Gastroesophageal sphincter (tissue), 4 donors: ENCODE measurements around the gene FOXP4. TPM values are rescaled to one million over a fixed set of nuclear protein-coding genes. Genes with fewer than 3 reads are reported as not detected.

Source experiments
- ATAC-seq: fragments of 150-250 bp; one replicate; pipeline ENCODE4 v1.9.1; 2016; ENCODE audit warnings: mild to moderate bottlenecking, moderate library complexity
- H3K27ac ChIP-seq, 4 donors: fragments of 200-600 bp; sonication (generic) in 3 of 4; 1 replicate in 3 of 4; 2 replicates in 1 of 4; pipeline ENCODE4 v1.5.1; 2016 to 2019
- H3K27me3 ChIP-seq: fragments of 200-600 bp; sonication (generic); one replicate; pipeline ENCODE4 v1.5.1; 2019
- H3K36me3 ChIP-seq, 2 donors: fragments of 200-600 bp; sonication (generic); one replicate each; pipeline ENCODE4 v1.5.1; 2019; ENCODE audit warnings: control low read depth in 1 of 2
- H3K4me1 ChIP-seq, 3 donors: fragments of 200-600 bp; sonication (generic); 1 replicate in 2 of 3; 2 replicates in 1 of 3; pipeline ENCODE4 v1.5.1; 2016 to 2019; ENCODE audit warnings: control low read depth in 2 of 3
- H3K4me3 ChIP-seq, 2 donors: fragments of 200-600 bp; sonication (generic); one replicate each; pipeline ENCODE4 v1.5.1; 2019; ENCODE audit warnings: mild to moderate bottlenecking in 1 of 2, moderate library complexity in 1 of 2
- H3K9me3 ChIP-seq, 3 donors: fragments of 200-600 bp; sonication (generic); one replicate each; pipeline ENCODE4 v1.5.1; 2017 to 2019; ENCODE audit warnings: control low read depth in 2 of 3
- EP300 ChIP-seq: sonication (generic); formaldehyde crosslinking; IDR thresholded peaks from one replicate; pipeline ENCODE4 v1.6.1; 2017; ENCODE audit warnings: antibody characterized with exemption, mild to moderate bottlenecking
- POLR2A ChIP-seq, 2 donors: fragments of 450-650 bp; IDR thresholded peaks; one replicate each; pipeline ENCODE4 v1.6.1; 2017; ENCODE audit warnings: antibody characterized with exemption in 2 of 2, mild to moderate bottlenecking in 2 of 2, moderate library complexity in 1 of 2
- POLR2AphosphoS5 ChIP-seq: sonication (generic); formaldehyde crosslinking; IDR thresholded peaks from one replicate; pipeline ENCODE4 v1.6.1; 2017; ENCODE audit warnings: antibody characterized with exemption
- WGBS, 2 donors: methylation state at CpG; one replicate each; pipeline ENCODE4 v1.1.5; 2018; ENCODE audit warnings: low coverage in 1 of 2; 5-methylcytosine and 5-hydroxymethylcytosine counted together
- total RNA-seq, 4 donors: library from RNA; depleted of rRNA; stranded (reverse); fragments of >200 nt; gene quantifications; one replicate each; pipeline ENCODE4 v1.1.0, GENCODE V29; 2016
- TF ChIP-seq, protein P1 (sequence below), 4 experiments: fragments of 200-600 bp in 2 of 4; fragments of 450-650 bp in 2 of 4; sonication (generic) in 1 of 4; IDR thresholded peaks; one replicate each; pipeline ENCODE4 v1.5.1; 2017 to 2019; ENCODE audit warnings: antibody characterized with exemption in 4 of 4, mild to moderate bottlenecking in 2 of 4, moderate library complexity in 2 of 4

FOXP4 gene
- total RNA-seq, 4 donors from 2014 or later: 8.2 to 25.8 (median 11.7) TPM

DNA sequence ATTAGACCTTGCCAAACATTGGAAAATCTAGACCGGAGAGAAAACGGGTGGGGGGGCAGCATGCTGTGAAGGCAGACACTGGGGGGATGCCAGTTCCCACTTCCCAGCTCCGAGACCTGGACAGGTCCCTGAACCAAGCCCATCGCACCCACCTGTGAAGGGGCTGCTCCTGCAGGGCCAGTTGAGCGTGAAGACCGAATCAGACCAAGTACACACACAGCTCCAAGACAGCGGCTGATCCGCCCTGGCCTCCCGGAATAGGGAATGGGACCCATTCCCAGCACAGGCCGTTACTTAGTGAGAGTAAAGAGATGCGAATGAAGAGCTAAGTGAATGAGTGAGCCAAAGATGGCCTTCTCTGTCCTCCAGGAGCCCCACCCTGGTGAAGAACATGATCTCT, 50.6 kb downstream of the FOXP4 start:
- H3K27me3 ChIP-seq: no peaks in the 10 kb centered on the region
- WGBS, 2 donors: no CpG with 5 or more reads among the region's 11 CpGs
- TF ChIP-seq, protein P1, sequence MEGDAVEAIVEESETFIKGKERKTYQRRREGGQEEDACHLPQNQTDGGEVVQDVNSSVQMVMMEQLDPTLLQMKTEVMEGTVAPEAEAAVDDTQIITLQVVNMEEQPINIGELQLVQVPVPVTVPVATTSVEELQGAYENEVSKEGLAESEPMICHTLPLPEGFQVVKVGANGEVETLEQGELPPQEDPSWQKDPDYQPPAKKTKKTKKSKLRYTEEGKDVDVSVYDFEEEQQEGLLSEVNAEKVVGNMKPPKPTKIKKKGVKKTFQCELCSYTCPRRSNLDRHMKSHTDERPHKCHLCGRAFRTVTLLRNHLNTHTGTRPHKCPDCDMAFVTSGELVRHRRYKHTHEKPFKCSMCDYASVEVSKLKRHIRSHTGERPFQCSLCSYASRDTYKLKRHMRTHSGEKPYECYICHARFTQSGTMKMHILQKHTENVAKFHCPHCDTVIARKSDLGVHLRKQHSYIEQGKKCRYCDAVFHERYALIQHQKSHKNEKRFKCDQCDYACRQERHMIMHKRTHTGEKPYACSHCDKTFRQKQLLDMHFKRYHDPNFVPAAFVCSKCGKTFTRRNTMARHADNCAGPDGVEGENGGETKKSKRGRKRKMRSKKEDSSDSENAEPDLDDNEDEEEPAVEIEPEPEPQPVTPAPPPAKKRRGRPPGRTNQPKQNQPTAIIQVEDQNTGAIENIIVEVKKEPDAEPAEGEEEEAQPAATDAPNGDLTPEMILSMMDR (IDR thresholded peaks at IDR 0.05): no peak
- TF ChIP-seq POLR2A (IDR thresholded peaks at IDR 0.05) (no peak), EP300 (no peak), POLR2AphosphoS5 (no peak)
- no peaks in the 10 kb centered on the region for H3K9me3 ChIP-seq
- no peaks in the 10 kb centered on the region for H3K4me1 ChIP-seq
- H3K36me3 ChIP-seq: peaks cover 0 to 74% of the 10 kb centered on the region in 2 donors
- no peak overlapping the region for H3K27ac ChIP-seq
- H3K4me3 ChIP-seq: no peak overlapping the region
- no peak for ATAC-seq

DNA sequence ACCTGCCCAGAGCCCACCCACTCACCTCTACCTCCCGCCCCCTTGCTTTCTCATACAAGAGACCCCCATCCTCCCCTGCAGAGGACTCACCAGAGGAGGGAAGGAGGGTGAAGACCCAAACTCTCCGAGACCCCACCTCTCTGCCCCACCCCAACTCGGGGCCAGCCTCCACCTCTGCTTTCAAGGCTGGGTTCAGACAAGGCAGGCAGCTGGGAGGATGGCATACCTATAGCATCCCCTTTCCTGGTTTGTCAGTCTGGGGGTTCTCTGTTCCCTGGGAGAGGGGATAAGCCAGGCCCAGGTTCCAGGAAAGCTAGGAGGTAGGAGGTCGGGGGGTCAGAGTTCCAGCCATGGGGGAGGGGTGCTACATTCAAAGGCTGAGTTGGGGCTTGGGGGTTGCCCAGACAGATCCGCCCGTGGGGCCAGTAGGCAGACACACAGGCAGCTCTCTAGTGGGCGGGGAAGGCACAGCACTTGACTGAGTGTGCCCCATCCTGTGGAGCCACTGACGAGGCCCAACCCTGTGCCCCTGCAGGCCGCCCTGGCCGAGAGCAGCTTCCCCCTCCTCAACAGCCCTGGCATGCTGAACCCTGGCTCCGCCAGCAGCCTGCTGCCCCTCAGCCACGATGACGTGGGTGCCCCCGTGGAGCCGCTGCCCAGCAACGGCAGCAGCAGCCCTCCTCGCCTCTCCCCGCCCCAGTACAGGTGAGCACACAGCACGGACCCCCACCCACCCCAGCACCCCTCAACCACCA, 51.2 kb downstream of the FOXP4 start:
- H3K27ac ChIP-seq: no peak overlapping the region
- H3K4me3 ChIP-seq: no peak overlapping the region
- no peak for TF ChIP-seq EP300
- TF ChIP-seq, protein P1 (IDR thresholded peaks at IDR 0.05): no peak
- no peak for TF ChIP-seq POLR2A (IDR thresholded peaks at IDR 0.05)
- no peak for TF ChIP-seq POLR2AphosphoS5
- H3K9me3 ChIP-seq: no peaks in the 10 kb centered on the region
- peaks cover 0 to 74% of the 10 kb centered on the region in 2 donors for H3K36me3 ChIP-seq
- peaks cover 0 to 6% (median 0%) of the 10 kb centered on the region in 3 donors for H3K4me1 ChIP-seq
- WGBS, 2 donors: 86% methylated on average over 5 of the region's 19 CpGs; no CpG with 5 or more reads in 1 of the 2 donors
- no peaks in the 10 kb centered on the region for H3K27me3 ChIP-seq
- no peak for ATAC-seq

DNA sequence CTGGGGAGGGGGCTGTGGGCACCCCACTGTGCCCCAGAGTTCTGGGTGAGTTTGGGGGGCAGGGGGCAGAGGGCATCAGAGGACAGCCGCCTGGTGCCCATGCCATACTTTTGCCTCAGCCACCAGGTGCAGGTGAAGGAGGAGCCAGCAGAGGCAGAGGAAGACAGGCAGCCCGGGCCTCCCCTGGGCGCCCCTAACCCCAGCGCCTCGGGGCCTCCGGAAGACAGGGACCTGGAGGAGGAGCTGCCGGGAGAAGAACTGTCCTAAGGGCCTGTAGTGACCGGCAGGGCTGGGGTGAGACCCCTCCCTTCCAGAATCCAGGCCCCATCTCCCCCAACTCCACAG, 52.5 kb downstream of the FOXP4 start:
- no CpG with 5 or more reads among the region's 8 CpGs for WGBS, 2 donors
- peaks cover 0 to 18% (median 5%) of the 10 kb centered on the region in 3 donors for H3K4me1 ChIP-seq
- no peaks in the 10 kb centered on the region for H3K27me3 ChIP-seq
- no peak overlapping the region for H3K27ac ChIP-seq
- no peaks in the 10 kb centered on the region for H3K9me3 ChIP-seq
- H3K4me3 ChIP-seq: no peak overlapping the region
- ATAC-seq: no peak
- H3K36me3 ChIP-seq: peaks cover 0 to 67% of the 10 kb centered on the region in 2 donors
- no peak for TF ChIP-seq EP300
- TF ChIP-seq, protein P1 (IDR thresholded peaks at IDR 0.05): no peak
- no peak for TF ChIP-seq POLR2A (IDR thresholded peaks at IDR 0.05)
- TF ChIP-seq POLR2AphosphoS5: no peak

DNA sequence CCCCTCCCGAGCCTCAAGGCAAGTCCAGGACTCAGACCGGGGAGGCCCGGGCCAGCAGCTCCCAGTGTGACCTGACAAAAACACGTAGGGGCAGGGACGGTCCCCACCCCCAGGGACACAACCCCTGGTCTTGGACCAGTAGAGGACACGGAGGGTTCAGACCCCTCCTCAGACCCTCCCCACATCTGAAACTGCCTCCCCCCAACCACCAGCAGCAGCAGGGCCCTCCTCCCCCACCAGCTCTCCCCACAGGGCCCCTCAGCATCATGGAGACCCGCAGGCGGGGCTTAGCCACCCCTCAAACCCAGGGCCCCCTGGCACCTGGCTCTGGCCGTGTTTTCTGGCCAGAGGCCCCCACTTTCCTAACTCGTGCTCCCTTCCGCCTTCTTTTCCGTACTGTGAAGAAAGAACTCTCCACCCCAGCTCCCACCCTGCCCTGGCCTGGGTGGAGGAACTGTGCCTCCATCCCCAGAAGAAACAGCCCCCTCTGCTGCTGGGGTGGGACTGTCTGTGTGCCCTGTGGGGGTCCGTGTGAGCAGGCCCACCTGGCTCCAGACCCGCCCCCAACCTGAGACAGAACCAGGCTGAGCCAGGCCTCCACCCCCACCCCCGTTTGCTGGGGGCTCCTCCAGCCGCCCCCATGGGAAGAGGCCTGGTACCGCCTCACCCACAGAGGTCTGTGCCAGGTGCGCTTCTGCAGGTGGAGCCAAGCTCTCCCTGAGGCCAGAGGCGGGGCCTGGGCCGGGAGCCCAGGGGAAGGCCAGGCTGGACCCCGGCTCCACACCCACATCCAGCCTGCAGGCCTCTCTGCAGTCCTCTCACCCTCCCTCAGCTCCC, 53.1 kb downstream of the FOXP4 start:
- 67% methylated on average over 4 of the region's 21 CpGs; no CpG with 5 or more reads in 1 of the 2 donors for WGBS, 2 donors
- no peaks in the 10 kb centered on the region for H3K9me3 ChIP-seq
- peaks cover 0 to 18% (median 5%) of the 10 kb centered on the region in 3 donors for H3K4me1 ChIP-seq
- no peak overlapping the region for H3K4me3 ChIP-seq
- TF ChIP-seq EP300 (no peak), POLR2AphosphoS5 (no peak), POLR2A (IDR thresholded peaks at IDR 0.05) (no peak)
- TF ChIP-seq, protein P1 (IDR thresholded peaks at IDR 0.05): no peak
- H3K27ac ChIP-seq: no peak overlapping the region
- H3K27me3 ChIP-seq: no peaks in the 10 kb centered on the region
- peaks cover 0 to 61% of the 10 kb centered on the region in 2 donors for H3K36me3 ChIP-seq
- no peak for ATAC-seq
